GM21526 (cell line): ENCODE results near the gene ANKZF1.
"Not testable (repeated sequence)": the region's sequence is repeated elsewhere in the genome, so short reads cannot be mapped to it uniquely, and the experiment has no call there.

Source experiments
- ATAC-seq: cut with Tn5 transposase; IDR thresholded peaks from one replicate; pipeline ENCODE4 v1.9.1; 2021; ENCODE audit warnings: moderate library complexity; ENCODE audit not compliant: unreplicated experiment, low FRiP score

The ANKZF1 gene

GRCh38 chr2:219252900-219253752, 23.5 kb downstream of the ANKZF1 start, which contains the start of gene TUBA4B:
TUBA4B (plus strand) TSS chr2:219253243; CDS start chr2:219253408, 165 bp downstream.
- ATAC-seq: peak; percentile 8

- ATAC-seq: peak; percentile 48
These were observed 24.4 kb downstream of the ANKZF1 start, which contains the start of gene TUBA4A for GRCh38 chr2:219253753-219254589. TUBA4A (minus strand) TSS chr2:219253918; CDS start chr2:219253858, 60 bp downstream.

GRCh38 chr2:219254590-219255201, 25.1 kb downstream of the ANKZF1 start:
- peak; percentile 23 for ATAC-seq

- ATAC-seq: not testable (repeated sequence)
These were observed 29.3 kb downstream of the ANKZF1 start for GRCh38 chr2:219258942-219259341.

- no peak for ATAC-seq
These were observed 31.6 kb downstream of the ANKZF1 start for GRCh38 chr2:219261024-219261855.

- ATAC-seq: no peak
These were observed 36.6 kb downstream of the ANKZF1 start for GRCh38 chr2:219266232-219266631.

GRCh38 chr2:219266886-219267285, 37.3 kb downstream of the ANKZF1 start:
- ATAC-seq: no peak

- ATAC-seq: no peak
These were observed 38.7 kb downstream of the ANKZF1 start for GRCh38 chr2:219268294-219268693.

GRCh38 chr2:219269362-219270054, 39.9 kb downstream of the ANKZF1 start:
- ATAC-seq: no peak

GRCh38 chr2:219270055-219270372, 40.4 kb downstream of the ANKZF1 start:
- no peak for ATAC-seq

GRCh38 chr2:219271021-219271420, 41.4 kb downstream of the ANKZF1 start:
- ATAC-seq: no peak

GRCh38 chr2:219272356-219272755, 42.8 kb downstream of the ANKZF1 start:
- no peak for ATAC-seq

GRCh38 chr2:219272995-219273394, 43.4 kb downstream of the ANKZF1 start:
- no peak for ATAC-seq

- ATAC-seq: no peak
These were observed 44.3 kb downstream of the ANKZF1 start for GRCh38 chr2:219273937-219274336.

- no peak for ATAC-seq
These were observed 44.8 kb downstream of the ANKZF1 start for GRCh38 chr2:219274361-219274921.

GRCh38 chr2:219277703-219278654, 48.4 kb downstream of the ANKZF1 start:
- ATAC-seq: no peak

GRCh38 chr2:219278655-219279150, 49.1 kb downstream of the ANKZF1 start:
- no peak for ATAC-seq
